ENCODE measurements around the gene AIMP1. TPM values are rescaled to one million over a fixed set of nuclear protein-coding genes. Genes with fewer than 3 reads are reported as not detected.
"Not testable (repeated sequence)": the region's sequence is repeated elsewhere in the genome, so short reads cannot be mapped to it uniquely, and the experiment has no call there.

Gene AIMP1
- total RNA-seq, 1 experiment from 2014 or later: 60.4 TPM

GRCh38 chr4:106385853-106386393 lies 69.6 kb downstream of the AIMP1 start:
- TF ChIP-seq, protein P1, sequence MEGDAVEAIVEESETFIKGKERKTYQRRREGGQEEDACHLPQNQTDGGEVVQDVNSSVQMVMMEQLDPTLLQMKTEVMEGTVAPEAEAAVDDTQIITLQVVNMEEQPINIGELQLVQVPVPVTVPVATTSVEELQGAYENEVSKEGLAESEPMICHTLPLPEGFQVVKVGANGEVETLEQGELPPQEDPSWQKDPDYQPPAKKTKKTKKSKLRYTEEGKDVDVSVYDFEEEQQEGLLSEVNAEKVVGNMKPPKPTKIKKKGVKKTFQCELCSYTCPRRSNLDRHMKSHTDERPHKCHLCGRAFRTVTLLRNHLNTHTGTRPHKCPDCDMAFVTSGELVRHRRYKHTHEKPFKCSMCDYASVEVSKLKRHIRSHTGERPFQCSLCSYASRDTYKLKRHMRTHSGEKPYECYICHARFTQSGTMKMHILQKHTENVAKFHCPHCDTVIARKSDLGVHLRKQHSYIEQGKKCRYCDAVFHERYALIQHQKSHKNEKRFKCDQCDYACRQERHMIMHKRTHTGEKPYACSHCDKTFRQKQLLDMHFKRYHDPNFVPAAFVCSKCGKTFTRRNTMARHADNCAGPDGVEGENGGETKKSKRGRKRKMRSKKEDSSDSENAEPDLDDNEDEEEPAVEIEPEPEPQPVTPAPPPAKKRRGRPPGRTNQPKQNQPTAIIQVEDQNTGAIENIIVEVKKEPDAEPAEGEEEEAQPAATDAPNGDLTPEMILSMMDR (IDR thresholded peaks at IDR 0.05; ENCODE audit: unreplicated experiment): no peak
- intact Hi-C loops (cut with micrococcal nuclease; ENCODE audit: unreplicated experiment): no loop called here
- H3K4me3 Mint-ChIP-seq (ENCODE audit: low read depth, unreplicated experiment): no peak overlapping the region
- H3K9me3 Mint-ChIP-seq (ENCODE audit: low read depth, unreplicated experiment): no peaks in the 10 kb centered on the region
- DNase-seq: no peak
- CTCF ChIA-PET: no interaction called here
- BruUV-seq (replicated peaks): no TSS peak
- no peak overlapping the region for H3K27ac Mint-ChIP-seq (ENCODE audit: unreplicated experiment)
- no peaks in the 10 kb centered on the region for H3K36me3 Mint-ChIP-seq (ENCODE audit: insufficient read depth, unreplicated experiment)
- no peaks in the 10 kb centered on the region for H3K4me1 Mint-ChIP-seq (ENCODE audit: low read depth, unreplicated experiment)
- no peaks in the 10 kb centered on the region for H3K27me3 Mint-ChIP-seq (ENCODE audit: unreplicated experiment)

- Mint-ChIP-seq H3K4me1 (ENCODE audit: low read depth, unreplicated experiment) (no peaks in the 10 kb centered on the region), H3K4me3 (ENCODE audit: low read depth, unreplicated experiment) (no peak overlapping the region), H3K9me3 (ENCODE audit: low read depth, unreplicated experiment) (peaks cover 11% of the 10 kb centered on the region), H3K27ac (ENCODE audit: unreplicated experiment) (no peak overlapping the region), H3K36me3 (ENCODE audit: insufficient read depth, unreplicated experiment) (no peaks in the 10 kb centered on the region), H3K27me3 (ENCODE audit: unreplicated experiment) (no peaks in the 10 kb centered on the region)
- TF ChIP-seq, protein P1 (IDR thresholded peaks at IDR 0.05; ENCODE audit: unreplicated experiment): no peak
- intact Hi-C loops (cut with micrococcal nuclease; ENCODE audit: unreplicated experiment): no loop called here
- no TSS peak for BruUV-seq (replicated peaks)
- CTCF ChIA-PET: no interaction called here
- DNase-seq: no peak
These were observed 79.2 kb downstream of the AIMP1 start for GRCh38 chr4:106395582-106395981.

GRCh38 chr4:106398898-106399297 lies 82.5 kb downstream of the AIMP1 start:
- intact Hi-C loops (cut with micrococcal nuclease; ENCODE audit: unreplicated experiment); H3K27ac Mint-ChIP-seq (ENCODE audit: unreplicated experiment): not testable (repeated sequence)

More at GRCh38 chr4:106398898-106399297, 82.5 kb downstream of the AIMP1 start:
- H3K36me3 Mint-ChIP-seq (ENCODE audit: insufficient read depth, unreplicated experiment); H3K27me3 Mint-ChIP-seq (ENCODE audit: unreplicated experiment); DNase-seq; H3K4me3 Mint-ChIP-seq (ENCODE audit: low read depth, unreplicated experiment); H3K4me1 Mint-ChIP-seq (ENCODE audit: low read depth, unreplicated experiment); CTCF ChIA-PET; BruUV-seq (replicated peaks): not testable (repeated sequence)
- peaks cover 14% of the 10 kb centered on the region for H3K9me3 Mint-ChIP-seq (ENCODE audit: low read depth, unreplicated experiment)

Other genes with a start within 250 kb of the AIMP1 start
- gene TBCK, start 341 bp upstream of the AIMP1 start, total RNA-seq (2022): 19.7 and 22.5 TPM in 2 replicates
- gene GIMD1, start 52.2 kb downstream of the AIMP1 start, total RNA-seq (2022): not detected in 2 replicates

Data from Calu3 (cell line).